ENCODE measurements around the gene RIPOR2.

The RIPOR2 gene

DNA sequence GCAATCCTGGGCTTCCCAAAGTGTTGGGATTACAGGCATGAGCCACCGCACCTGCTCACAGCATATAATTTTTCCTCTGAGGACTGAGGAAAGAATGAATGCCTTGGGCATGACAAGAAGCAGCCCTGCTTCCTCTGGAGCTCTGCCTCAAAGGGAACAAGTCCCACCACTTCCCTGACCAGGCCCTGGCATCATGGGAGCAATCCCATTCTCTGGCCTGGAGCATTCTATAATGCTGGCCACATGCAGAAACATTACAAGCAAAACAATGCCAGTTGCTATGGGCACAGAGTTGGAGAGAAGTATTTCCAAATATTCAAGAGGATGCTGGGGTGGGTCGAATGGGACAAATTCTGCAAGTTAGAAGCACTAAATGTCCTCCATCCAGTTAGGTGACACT is 95.6 kb downstream of the RIPOR2 start:
- DNase-seq, result no peak

- DNase-seq, result no peak
Observed at GRCh38 chr6:24838994-24839393, 96.8 kb downstream of the RIPOR2 start.

DNA sequence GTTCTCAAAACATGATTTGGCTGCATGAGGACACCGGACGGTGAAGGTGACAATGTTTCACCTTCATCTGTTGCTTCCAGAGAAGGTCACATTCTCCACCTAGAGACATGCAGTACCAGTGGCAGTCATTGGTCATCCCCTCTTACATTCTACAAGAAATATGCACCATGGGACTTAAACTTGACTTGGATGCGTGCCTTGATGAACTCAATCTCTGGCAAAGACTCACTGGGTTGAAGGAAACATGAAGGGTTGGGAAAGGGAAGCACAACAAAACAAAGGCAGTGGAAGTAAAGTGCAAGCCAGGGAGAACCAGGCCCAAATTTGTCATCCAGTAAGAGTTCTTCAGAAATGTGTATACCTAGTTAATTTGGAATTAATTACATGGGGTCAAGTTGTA is 97.7 kb downstream of the RIPOR2 start:
- DNase-seq, result no peak

DNA sequence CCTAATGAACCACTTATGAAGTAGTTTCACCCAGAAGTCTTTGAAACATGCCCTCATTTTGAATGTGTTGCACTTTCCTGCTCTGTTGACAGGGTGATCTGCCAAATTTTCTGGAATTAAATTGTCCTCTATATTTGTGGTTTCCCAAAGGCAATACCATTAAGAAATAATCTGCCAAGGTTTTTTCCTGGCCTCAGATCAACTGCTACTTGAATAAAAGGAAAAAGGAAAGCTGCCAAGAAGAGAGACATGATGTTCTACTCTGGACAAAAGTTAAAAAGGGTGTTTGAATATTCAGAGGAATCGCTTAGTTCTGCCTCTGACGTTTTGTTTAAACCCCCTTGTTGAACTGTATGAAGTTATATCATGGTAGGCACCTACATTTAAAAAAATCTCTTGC is 99.7 kb downstream of the RIPOR2 start:
- DNase-seq, result no peak

GRCh38 chr6:24833711-24834386 is 101.9 kb downstream of the RIPOR2 start:
- no peak for DNase-seq

DNA sequence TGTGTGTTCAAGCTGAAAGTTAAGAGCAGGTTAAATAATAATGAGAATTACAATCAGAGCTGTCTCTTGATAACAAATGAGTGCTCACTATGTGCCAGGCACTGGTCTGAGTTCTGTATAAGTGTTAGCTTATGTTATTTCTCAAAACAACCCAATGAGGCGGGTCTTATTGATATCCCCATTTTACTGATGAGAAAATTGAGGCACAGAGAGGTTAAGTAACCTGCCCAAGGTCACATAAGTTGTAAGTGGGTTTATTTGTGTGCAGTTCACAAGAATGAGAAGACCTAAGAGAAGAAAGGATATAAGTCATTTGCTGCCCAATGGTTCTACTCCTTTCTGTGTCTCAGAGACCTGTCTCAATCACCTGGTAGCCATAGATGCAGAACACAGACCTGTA is 103.0 kb downstream of the RIPOR2 start:
- no peak for DNase-seq

DNA sequence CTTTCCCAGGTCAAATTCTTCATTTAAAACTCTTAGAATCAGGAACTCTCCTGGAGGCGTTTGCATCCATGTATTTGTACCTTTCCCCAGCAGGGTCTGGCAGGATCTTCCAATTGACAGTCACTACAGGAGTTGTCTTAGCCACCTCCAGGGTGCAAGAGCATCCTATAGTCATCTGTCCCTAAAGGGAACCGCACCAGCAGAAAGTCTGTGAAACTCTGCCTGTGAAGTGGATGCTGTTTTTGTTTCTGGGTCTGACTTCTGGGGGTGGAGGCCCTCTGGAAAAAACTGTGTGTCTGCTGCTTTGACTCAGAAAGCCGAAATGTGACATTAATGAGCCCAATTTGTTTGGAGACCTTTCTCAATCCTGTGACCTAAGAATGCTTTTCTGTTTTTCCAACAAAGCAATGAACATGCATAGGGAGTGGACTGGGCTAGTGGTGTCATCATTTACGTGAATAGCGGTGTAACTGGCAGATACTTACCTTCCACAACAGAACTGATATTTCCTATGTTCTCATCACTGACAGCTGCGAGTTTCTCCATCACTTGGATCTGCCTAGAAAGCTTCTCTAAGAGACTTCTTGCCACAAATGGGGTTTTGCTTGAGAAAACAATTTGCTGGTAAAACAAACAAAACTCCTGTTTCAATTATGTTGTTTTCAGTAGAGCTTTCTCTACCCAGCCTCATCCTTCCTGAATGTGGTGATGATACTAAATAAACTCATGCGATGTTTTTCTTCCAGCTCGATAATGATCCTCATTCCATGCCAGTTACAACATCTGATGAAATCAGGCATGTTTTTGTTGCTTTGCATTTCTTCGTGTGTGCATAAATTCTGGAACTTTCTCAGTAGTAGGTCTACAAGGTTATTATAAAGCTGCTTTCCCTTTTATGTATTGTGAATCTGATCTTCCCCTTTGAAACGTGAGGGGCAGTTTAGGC is 103.7 kb downstream of the RIPOR2 start:
- DNase-seq, result no peak

DNA sequence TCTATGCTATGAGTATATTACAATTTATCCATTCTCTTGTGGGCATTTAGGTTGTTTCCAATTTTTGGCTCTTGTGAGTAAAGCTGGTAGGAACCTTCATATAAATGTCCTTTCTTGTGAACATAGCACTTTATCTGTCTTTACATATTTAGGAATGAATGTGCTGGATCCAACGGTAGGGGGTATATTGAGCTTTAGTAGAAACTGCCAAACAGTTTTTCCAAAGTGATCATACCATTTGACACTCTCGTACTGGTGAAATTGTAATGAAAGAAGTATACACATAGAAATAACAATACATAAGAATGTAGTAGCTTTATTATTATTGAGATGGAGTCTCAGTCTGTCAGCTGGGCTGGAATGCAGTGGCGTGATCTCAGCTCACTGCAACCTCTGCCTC is 106.1 kb downstream of the RIPOR2 start:
- DNase-seq, result no peak

- DNase-seq, result no peak
Observed at GRCh38 chr6:24827970-24828369, 107.8 kb downstream of the RIPOR2 start.

- DNase-seq, result no peak
Observed at GRCh38 chr6:24827162-24827561, 108.6 kb downstream of the RIPOR2 start.

DNA sequence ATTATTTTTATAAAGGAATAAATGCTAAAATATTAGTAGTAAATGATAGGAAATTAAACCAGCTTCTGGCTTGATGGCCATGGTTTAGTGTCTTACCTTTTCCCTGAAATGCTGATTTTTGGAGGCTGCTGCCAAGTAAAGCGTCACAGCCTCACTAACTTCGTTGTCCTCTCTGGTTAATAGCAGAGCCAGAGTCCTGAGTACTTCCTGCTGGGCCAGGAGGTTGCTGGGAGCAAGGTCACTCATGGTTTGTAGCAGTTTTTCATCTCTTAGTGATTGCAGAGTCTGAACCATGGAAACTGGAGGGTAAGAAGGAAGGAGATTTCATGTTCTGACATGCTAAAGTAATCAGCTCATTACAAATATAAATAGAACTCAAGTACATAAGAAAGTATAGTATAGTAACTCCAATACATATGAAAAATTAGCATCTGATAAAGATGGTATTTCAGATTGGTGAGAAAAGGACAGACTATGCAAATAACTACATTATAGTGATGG is 110.6 kb downstream of the RIPOR2 start:
- DNase-seq, result peak in 2 of 3 experiments; percentile 3 to 10

GRCh38 chr6:24824142-24824938 is 111.4 kb downstream of the RIPOR2 start:
- DNase-seq, result peak in 1 of 3 experiments; percentile 49

DNA sequence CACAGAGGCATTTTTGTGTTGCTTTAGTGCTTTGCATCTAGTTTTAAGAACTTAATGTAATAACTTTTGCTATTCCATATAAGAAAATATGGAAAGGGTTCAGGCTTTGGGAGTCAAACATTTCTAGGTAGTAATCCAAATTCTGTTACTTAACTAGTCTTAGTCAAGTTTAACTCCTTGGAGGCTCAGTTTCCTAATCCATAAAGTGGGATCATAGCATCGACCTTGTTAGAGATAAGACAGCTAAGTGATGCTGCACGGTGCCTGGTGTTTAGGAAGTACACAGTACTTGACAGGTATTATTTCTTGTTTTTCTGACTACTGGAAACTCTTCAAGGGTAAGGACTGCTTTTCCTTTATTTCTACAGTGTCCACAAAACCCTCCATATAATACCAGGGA is 112.6 kb downstream of the RIPOR2 start:
- no peak for DNase-seq

- DNase-seq, result no peak
Observed at GRCh38 chr6:24822696-24823095, 113.1 kb downstream of the RIPOR2 start.

- DNase-seq, result no peak
Observed at GRCh38 chr6:24821860-24822444, 113.8 kb downstream of the RIPOR2 start.

DNA sequence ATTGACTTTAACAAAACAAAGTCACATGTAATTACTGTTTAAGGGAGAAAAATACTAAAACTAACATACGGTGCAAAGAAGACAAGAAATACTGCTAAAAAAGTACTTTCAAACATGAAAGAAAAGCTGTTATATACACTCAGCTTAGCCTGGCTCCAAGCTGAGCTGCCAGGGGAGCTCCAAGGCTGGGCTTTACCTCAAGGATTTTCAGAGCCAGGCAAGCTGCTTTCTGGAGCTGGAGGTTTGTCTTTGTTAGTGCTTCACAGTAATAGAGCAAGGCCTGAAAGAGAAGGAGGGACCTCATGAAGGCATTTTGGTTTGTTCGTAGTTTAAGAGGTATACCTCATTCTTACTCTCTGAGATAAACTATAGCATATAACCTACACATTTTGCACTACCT is 117.4 kb downstream of the RIPOR2 start:
- no peak for DNase-seq

DNA sequence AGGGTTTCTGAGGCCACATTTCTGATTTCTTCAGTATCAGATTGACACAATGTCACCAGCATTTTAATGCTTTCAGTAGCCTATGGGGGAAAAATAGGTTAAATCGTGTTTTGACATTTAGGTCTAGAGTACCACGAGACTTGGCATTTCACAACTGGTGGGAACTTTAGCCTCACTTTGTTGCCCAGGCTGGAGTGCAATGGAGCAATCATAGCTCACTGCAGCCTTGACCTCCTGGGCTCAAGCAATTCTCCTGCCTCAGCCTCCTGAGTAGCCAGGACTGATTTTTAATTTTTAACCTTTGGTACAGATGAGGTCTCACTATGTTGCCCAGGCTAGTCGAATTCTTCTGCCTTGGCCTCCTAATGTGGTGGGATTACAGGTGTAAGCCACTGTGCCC is 126.0 kb downstream of the RIPOR2 start:
- DNase-seq, result no peak

- DNase-seq, result no peak
Observed at GRCh38 chr6:24807584-24807983, 128.2 kb downstream of the RIPOR2 start.

DNA sequence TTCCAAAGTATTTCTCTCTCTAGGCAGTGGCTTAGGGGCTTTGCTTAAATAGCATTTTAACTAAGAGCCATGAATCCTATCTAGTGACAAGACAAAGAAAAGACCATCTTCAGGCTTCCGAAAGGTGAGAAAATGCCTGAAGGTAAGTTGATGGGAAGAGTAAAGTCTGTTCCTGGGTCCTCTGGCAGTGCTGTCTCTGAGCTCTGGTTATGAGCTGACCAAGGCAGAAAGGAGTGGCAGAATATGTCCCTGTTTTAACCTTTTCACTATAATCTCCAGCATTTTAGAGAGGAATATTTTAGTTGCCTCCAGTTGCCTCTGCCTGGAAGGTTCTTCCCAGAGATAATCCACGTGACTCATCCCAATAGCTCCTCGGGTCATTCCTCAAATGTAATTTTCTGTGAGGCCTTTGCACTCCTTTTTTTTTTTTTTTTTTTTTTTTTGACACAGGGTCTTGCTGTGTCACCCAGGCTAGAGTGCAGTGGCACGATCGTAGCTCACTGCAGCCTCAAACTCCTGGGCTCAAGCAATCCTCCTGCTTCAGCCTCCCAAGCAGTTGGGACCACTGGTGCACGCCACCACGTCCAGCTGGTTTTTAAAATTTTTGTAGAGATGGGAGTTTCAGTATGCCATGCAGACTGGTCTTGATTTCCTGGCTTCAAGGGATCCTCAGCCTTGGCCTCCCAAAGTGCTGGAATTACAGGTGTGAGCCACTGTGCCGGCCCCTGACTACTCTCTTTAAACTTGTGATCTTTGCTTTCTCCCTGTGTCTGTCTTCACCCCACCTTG is 133.3 kb downstream of the RIPOR2 start:
- DNase-seq, result no peak

DNA sequence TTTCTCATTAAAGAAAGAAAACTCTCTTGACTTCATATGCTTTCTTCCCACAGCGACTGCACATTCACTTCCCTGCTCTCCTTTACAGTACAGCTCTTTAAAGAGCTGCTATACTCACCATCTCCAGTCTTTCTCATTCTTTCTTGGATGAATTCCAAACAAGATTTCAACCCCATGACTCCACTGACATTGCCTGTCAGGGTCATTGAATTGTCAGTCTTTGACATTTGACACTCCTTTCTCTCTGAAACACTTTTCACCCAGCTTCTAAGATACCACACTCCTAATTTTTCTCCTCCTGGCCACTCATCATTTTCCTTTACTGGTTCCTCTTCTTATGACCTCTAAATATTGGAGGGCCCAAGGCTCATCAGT is 136.2 kb downstream of the RIPOR2 start:
- peak in 1 of 3 experiments; percentile 42 for DNase-seq

GRCh38 chr6:24798740-24799540 is 136.8 kb downstream of the RIPOR2 start, which contains the start of gene ARMH2:
ARMH2 (minus strand) TSS chr6:24798917; CDS start chr6:24798857, 60 bp downstream.
- no peak for DNase-seq

Measured in NCI-H1417 (cell line).